ENCODE results near the gene ARHGAP1. TPM values are rescaled to one million over a fixed set of nuclear protein-coding genes. Genes with fewer than 3 reads are reported as not detected.

ARHGAP1 gene
- total RNA-seq, 1 donor from 2014 or later = 104 TPM

DNA sequence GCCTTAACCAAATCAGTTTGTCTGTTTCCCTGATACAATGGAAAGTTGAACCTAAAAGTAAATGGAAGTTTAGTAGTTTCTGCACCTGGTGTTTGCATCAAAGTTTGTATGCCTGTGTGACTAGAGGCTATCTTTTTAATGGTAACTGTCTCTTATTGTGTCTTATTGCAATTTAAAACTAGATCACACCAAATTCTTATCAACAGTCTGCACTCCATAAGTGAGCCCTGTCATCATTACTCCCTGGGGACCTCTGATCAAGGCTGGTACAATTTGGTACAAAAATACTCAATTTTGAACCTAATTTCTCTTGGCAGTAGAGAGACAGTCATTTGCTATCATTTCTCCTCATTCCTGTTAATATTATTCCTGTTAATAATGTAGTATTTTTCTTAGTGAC lies 38.1 kb downstream of the ARHGAP1 start:
- Histone ChIP-seq H3K4me3 (no peak overlapping the region), H3K36me3 (peaks cover 45 to 92% of the 10 kb centered on the region in 2 donors), H3K27me3 (no peaks in the 10 kb centered on the region), H3K9me3 (no peaks in the 10 kb centered on the region), H3K4me1 (peaks cover 4 to 12% of the 10 kb centered on the region in 2 donors), H3K27ac (no peak overlapping the region)
- TF ChIP-seq, protein P1, sequence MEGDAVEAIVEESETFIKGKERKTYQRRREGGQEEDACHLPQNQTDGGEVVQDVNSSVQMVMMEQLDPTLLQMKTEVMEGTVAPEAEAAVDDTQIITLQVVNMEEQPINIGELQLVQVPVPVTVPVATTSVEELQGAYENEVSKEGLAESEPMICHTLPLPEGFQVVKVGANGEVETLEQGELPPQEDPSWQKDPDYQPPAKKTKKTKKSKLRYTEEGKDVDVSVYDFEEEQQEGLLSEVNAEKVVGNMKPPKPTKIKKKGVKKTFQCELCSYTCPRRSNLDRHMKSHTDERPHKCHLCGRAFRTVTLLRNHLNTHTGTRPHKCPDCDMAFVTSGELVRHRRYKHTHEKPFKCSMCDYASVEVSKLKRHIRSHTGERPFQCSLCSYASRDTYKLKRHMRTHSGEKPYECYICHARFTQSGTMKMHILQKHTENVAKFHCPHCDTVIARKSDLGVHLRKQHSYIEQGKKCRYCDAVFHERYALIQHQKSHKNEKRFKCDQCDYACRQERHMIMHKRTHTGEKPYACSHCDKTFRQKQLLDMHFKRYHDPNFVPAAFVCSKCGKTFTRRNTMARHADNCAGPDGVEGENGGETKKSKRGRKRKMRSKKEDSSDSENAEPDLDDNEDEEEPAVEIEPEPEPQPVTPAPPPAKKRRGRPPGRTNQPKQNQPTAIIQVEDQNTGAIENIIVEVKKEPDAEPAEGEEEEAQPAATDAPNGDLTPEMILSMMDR (IDR thresholded peaks at IDR 0.05) = no peak
- intact Hi-C loops (cut with DNase I) = no loop called here
- DNase-seq (ENCODE audit: low spot score in 2 of 2) = no peak

DNA sequence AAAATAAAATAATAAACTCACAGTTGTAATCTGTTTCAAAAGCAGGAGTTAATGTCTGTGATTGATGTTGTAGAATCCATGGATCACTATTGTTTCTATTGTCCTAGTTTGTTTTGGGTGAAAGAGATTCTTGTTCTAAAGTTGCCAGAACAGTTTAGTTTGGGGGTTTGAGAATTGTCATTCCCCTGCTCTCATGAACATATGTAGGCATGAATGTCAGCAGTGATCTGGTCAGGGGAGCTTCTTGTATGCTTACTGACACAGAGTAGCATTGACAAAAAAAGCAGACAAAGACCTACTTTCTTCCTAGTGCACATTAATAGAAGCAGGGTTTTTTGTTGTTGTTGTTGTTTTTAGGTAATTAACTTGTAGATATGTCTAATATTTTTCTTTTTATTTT lies 38.6 kb downstream of the ARHGAP1 start:
- TF ChIP-seq, protein P1 (IDR thresholded peaks at IDR 0.05) = no peak
- Histone ChIP-seq H3K4me1 (peaks cover 0 to 7% of the 10 kb centered on the region in 2 donors), H3K36me3 (peaks cover 51 to 95% of the 10 kb centered on the region in 2 donors), H3K4me3 (no peak overlapping the region), H3K27me3 (no peaks in the 10 kb centered on the region), H3K27ac (no peak overlapping the region), H3K9me3 (no peaks in the 10 kb centered on the region)
- no peak for DNase-seq (ENCODE audit: low spot score in 2 of 2)
- intact Hi-C loops (cut with DNase I) = no loop called here

DNA sequence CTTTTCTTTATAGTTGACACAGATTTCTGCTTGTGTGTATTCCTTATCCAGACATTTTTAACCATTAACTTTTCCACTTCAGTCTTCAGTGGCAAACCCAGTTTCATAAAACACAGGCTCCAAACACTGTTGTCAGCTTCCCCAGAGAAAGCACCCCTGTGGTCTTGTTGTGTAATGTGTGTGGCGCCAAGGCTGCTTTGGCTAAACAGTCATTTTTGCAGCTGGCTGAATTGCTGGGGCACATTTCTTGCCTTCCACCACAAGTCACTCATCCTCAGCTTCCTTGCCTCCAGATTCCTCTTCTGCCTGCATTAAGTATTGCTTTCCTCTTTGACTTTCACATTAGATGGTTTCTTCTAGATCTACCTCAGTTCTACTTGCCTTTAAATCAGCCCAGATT lies 40.5 kb downstream of the ARHGAP1 start:
- intact Hi-C loops (cut with DNase I) = no loop called here
- Histone ChIP-seq H3K36me3 (peaks cover 57 to 98% of the 10 kb centered on the region in 2 donors), H3K27ac (no peak overlapping the region), H3K4me1 (no peaks in the 10 kb centered on the region), H3K4me3 (no peak overlapping the region), H3K9me3 (no peaks in the 10 kb centered on the region), H3K27me3 (no peaks in the 10 kb centered on the region)
- TF ChIP-seq, protein P1 (IDR thresholded peaks at IDR 0.05) = no peak
- no peak for DNase-seq (ENCODE audit: low spot score in 2 of 2)

DNA sequence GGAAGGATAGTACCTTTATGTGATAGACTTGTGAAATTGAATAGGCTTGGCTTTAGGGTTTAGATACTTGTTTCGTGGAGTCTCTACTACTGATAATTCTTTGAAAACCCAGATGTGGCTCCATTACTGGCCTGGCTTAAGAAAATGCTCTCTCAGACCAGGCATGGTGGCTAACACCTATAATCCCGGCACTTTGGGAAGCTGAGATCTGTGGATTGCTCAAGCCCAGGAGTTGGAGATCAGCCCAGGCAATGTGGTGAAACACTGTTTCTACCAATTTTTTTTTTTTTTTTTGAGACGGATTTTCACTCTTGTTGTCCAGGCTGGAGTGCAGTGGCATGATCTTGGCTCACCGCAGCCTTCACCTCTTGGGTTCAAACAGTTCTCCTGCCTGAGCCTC lies 42.2 kb downstream of the ARHGAP1 start:
- peak overlapping the region in 1 of 2 donors; percentile 24 for H3K27ac ChIP-seq
- no peaks in the 10 kb centered on the region for H3K9me3 ChIP-seq
- H3K27me3 ChIP-seq = no peaks in the 10 kb centered on the region
- H3K4me3 ChIP-seq = no peak overlapping the region
- H3K36me3 ChIP-seq = peaks cover 57 to 95% of the 10 kb centered on the region in 2 donors
- intact Hi-C loops (cut with DNase I) = no loop called here
- no peaks in the 10 kb centered on the region for H3K4me1 ChIP-seq
- peak in 1 of 2 donors; percentile 67 for DNase-seq (ENCODE audit: low spot score in 2 of 2)
- TF ChIP-seq, protein P1 (IDR thresholded peaks at IDR 0.05) = no peak

DNA sequence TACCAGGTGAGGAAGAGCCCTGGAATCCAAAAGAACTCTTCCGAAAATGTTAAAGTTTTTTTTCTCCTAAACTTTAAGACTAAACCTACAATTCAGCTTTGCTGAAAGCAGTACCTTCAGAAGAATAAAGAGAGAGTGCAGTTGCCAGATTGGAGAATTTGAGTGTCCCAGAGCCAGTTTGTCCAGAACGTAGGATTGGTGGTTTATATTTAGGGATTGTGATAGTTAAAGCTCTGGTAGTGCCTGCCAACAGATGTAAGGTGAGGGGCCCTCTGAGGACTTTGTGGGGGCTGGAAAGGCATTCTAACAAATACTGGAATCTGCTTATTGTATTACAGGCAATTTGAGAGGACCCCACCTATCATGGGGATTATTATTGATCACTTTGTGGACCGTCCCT lies 43.2 kb downstream of the ARHGAP1 start:
- intact Hi-C loops (cut with DNase I) = no loop called here
- TF ChIP-seq, protein P1 (IDR thresholded peaks at IDR 0.05) = no peak
- H3K9me3 ChIP-seq = no peaks in the 10 kb centered on the region
- no peak for DNase-seq (ENCODE audit: low spot score in 2 of 2)
- H3K27ac ChIP-seq = peak overlapping the region in 1 of 2 donors; percentile 11
- H3K4me3 ChIP-seq = no peak overlapping the region
- H3K36me3 ChIP-seq = peaks cover 53 to 95% of the 10 kb centered on the region in 2 donors
- H3K27me3 ChIP-seq = no peaks in the 10 kb centered on the region
- H3K4me1 ChIP-seq = no peaks in the 10 kb centered on the region

DNA sequence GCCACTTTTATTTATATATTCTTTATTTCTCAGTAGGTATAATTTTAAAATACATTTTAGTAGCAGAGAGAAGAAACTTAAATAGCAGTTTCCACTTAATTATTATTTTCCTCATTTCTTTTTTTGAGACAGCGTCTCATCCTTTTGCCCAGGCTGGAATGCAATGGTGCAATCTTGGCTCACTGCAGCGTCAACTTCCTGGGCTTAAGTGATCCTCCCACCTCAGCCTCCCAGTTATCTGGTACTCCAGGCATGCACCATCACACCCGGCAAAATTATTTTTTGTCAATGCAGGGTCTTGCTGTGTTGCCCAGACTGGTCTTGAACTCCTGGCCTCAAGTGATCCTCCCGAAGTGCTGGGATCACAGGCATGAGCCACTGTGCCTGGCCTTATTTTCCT lies 44.8 kb downstream of the ARHGAP1 start:
- DNase-seq (ENCODE audit: low spot score in 2 of 2) = no peak
- Histone ChIP-seq H3K27me3 (no peaks in the 10 kb centered on the region), H3K9me3 (no peaks in the 10 kb centered on the region), H3K4me1 (no peaks in the 10 kb centered on the region), H3K4me3 (no peak overlapping the region), H3K36me3 (peaks cover 67 to 95% of the 10 kb centered on the region in 2 donors), H3K27ac (no peak overlapping the region)
- TF ChIP-seq, protein P1 (IDR thresholded peaks at IDR 0.05) = no peak
- intact Hi-C loops (cut with DNase I) = no loop called here
